ENCODE data around the gene CPLX4.
A peak's percentile ranks its signal among the peaks of the same experiment; 100 is the strongest.

Gene CPLX4

GRCh38 chr18:59358712-59359575, 40.5 kb upstream of the CPLX4 start, which contains the start of gene LMAN1:
Gene LMAN1, minus strand, starts transcription at chr18:59359265. Its CDS starts 21 bp downstream, at chr18:59359244.
- H3K79me2 ChIP-seq (ENCODE audit: insufficient read depth, low read length), result peaks cover 38% of the 10 kb centered on the region
- peaks cover 29% of the 10 kb centered on the region for H3K4me1 ChIP-seq (ENCODE audit: insufficient read depth, low read length)
- peak within 1 kb of the TSS; percentile 70 for H3K4me2 ChIP-seq (ENCODE audit: insufficient read depth, low read length)
- peak; percentile 95 for ATAC-seq (ENCODE audit: insufficient read depth, low read depth)
- peak within 1 kb of the TSS; percentile 85 for H3K9ac ChIP-seq (ENCODE audit: low read depth, low read length)
- peaks cover 10% of the 10 kb centered on the region; the same call in 1 of the 2 replicates for H4K20me1 ChIP-seq (ENCODE audit: insufficient read depth, low read length)
- H3K27ac ChIP-seq (ENCODE audit: low read length), result peak within 1 kb of the TSS; percentile 83
- H3K27me3 ChIP-seq (ENCODE audit: insufficient read depth, low read length, poor library complexity), result peaks cover 10% of the 10 kb centered on the region
- TF ChIP-seq CTCF (IDR thresholded peaks at IDR 0.05; ENCODE audit: borderline replicate concordance, extremely low read depth, low read length, poor library complexity, severe bottlenecking) (peak; percentile 1), EZH2 (IDR thresholded peaks at IDR 0.05; ENCODE audit: borderline replicate concordance, low read depth, low read length, severe bottlenecking) (no peak)
- H3K4me3 ChIP-seq (ENCODE audit: low read depth in 1 of 2, low read length in 2 of 2), result peak within 1 kb of the TSS; percentile 80 to 95
- H3K36me3 ChIP-seq (ENCODE audit: insufficient read depth, low read length), result peaks cover 28% of the 10 kb centered on the region
- peak within 1 kb of the TSS; percentile 97 for H2AFZ ChIP-seq (ENCODE audit: low read depth, low read length)
- peak; percentile 96 for DNase-seq
- no peaks in the 10 kb centered on the region for H3K9me3 ChIP-seq (ENCODE audit: insufficient read depth, low read length, severe bottlenecking)

- peak overlapping the region; percentile 83 for H3K27ac ChIP-seq (ENCODE audit: low read length)
- H3K4me1 ChIP-seq (ENCODE audit: insufficient read depth, low read length), result peaks cover 29% of the 10 kb centered on the region
- H3K36me3 ChIP-seq (ENCODE audit: insufficient read depth, low read length), result peaks cover 34% of the 10 kb centered on the region
- H2AFZ ChIP-seq (ENCODE audit: low read depth, low read length), result peak overlapping the region; percentile 97
- H3K9ac ChIP-seq (ENCODE audit: low read depth, low read length), result peak overlapping the region; percentile 85
- ATAC-seq (ENCODE audit: insufficient read depth, low read depth) (no peak), DNase-seq (no peak)
- H3K4me3 ChIP-seq (ENCODE audit: low read depth in 1 of 2, low read length in 2 of 2), result peak overlapping the region; percentile 80 to 95
- peak overlapping the region; percentile 70 for H3K4me2 ChIP-seq (ENCODE audit: insufficient read depth, low read length)
- peaks cover 38% of the 10 kb centered on the region for H3K79me2 ChIP-seq (ENCODE audit: insufficient read depth, low read length)
- no peaks in the 10 kb centered on the region for H3K9me3 ChIP-seq (ENCODE audit: insufficient read depth, low read length, severe bottlenecking)
- H4K20me1 ChIP-seq (ENCODE audit: insufficient read depth, low read length), result peaks cover 10% of the 10 kb centered on the region; the same call in 1 of the 2 replicates
- no peak for TF ChIP-seq EZH2 (IDR thresholded peaks at IDR 0.05; ENCODE audit: borderline replicate concordance, low read depth, low read length, severe bottlenecking)
- no peak for TF ChIP-seq CTCF (IDR thresholded peaks at IDR 0.05; ENCODE audit: borderline replicate concordance, extremely low read depth, low read length, poor library complexity, severe bottlenecking)
- peaks cover 9% of the 10 kb centered on the region for H3K27me3 ChIP-seq (ENCODE audit: insufficient read depth, low read length, poor library complexity)
These were observed 39.9 kb upstream of the CPLX4 start for GRCh38 chr18:59358414-59358711.

GRCh38 chr18:59357928-59358327, 39.5 kb upstream of the CPLX4 start:
- peaks cover 8% of the 10 kb centered on the region for H3K27me3 ChIP-seq (ENCODE audit: insufficient read depth, low read length, poor library complexity)
- no peak for TF ChIP-seq EZH2 (IDR thresholded peaks at IDR 0.05; ENCODE audit: borderline replicate concordance, low read depth, low read length, severe bottlenecking)
- TF ChIP-seq CTCF (IDR thresholded peaks at IDR 0.05; ENCODE audit: borderline replicate concordance, extremely low read depth, low read length, poor library complexity, severe bottlenecking), result no peak
- peak overlapping the region; percentile 70 for H3K4me2 ChIP-seq (ENCODE audit: insufficient read depth, low read length)
- peaks cover 10% of the 10 kb centered on the region; the same call in 1 of the 2 replicates for H4K20me1 ChIP-seq (ENCODE audit: insufficient read depth, low read length)
- H3K36me3 ChIP-seq (ENCODE audit: insufficient read depth, low read length), result peaks cover 38% of the 10 kb centered on the region
- H3K4me3 ChIP-seq (ENCODE audit: low read depth in 1 of 2, low read length in 2 of 2), result peak overlapping the region; percentile 80 to 95
- H3K9me3 ChIP-seq (ENCODE audit: insufficient read depth, low read length, severe bottlenecking), result no peaks in the 10 kb centered on the region
- peaks cover 29% of the 10 kb centered on the region for H3K4me1 ChIP-seq (ENCODE audit: insufficient read depth, low read length)
- DNase-seq (no peak), ATAC-seq (ENCODE audit: insufficient read depth, low read depth) (no peak)
- no peak overlapping the region; the same call in 1 of the 2 replicates for H2AFZ ChIP-seq (ENCODE audit: low read depth, low read length)
- peak overlapping the region; percentile 83 for H3K27ac ChIP-seq (ENCODE audit: low read length)
- peaks cover 38% of the 10 kb centered on the region for H3K79me2 ChIP-seq (ENCODE audit: insufficient read depth, low read length)
- H3K9ac ChIP-seq (ENCODE audit: low read depth, low read length), result peak overlapping the region; percentile 85
